ENCODE measurements around the gene HEXIM1. TPM values are rescaled to one million over a fixed set of nuclear protein-coding genes. Genes with fewer than 3 reads are reported as not detected.

Gene HEXIM1
- 10 to 100 TPM; 32.1 to 58.2 (median 45.3) TPM for total RNA-seq

- peak; percentile 100 for DNase-seq (ENCODE audit: extremely low spot score)
- no peaks in the 10 kb centered on the region for H3K27me3 ChIP-seq
- peak; percentile 99 for TF ChIP-seq POLR2A (IDR thresholded peaks at IDR 0.05; ENCODE audit: low read depth)
- TF ChIP-seq, protein P1, sequence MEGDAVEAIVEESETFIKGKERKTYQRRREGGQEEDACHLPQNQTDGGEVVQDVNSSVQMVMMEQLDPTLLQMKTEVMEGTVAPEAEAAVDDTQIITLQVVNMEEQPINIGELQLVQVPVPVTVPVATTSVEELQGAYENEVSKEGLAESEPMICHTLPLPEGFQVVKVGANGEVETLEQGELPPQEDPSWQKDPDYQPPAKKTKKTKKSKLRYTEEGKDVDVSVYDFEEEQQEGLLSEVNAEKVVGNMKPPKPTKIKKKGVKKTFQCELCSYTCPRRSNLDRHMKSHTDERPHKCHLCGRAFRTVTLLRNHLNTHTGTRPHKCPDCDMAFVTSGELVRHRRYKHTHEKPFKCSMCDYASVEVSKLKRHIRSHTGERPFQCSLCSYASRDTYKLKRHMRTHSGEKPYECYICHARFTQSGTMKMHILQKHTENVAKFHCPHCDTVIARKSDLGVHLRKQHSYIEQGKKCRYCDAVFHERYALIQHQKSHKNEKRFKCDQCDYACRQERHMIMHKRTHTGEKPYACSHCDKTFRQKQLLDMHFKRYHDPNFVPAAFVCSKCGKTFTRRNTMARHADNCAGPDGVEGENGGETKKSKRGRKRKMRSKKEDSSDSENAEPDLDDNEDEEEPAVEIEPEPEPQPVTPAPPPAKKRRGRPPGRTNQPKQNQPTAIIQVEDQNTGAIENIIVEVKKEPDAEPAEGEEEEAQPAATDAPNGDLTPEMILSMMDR (IDR thresholded peaks at IDR 0.05) = peak in 1 of 3 experiments; percentile 21
- no peak for TF ChIP-seq EP300 (IDR thresholded peaks at IDR 0.05)
- peak; percentile 99 to 100 for TF ChIP-seq POLR2AphosphoS5 (IDR thresholded peaks at IDR 0.05)
- WGBS = under 1% methylated on average over 58 of the region's 58 CpGs
- H3K4me3 ChIP-seq = peak within 1 kb of the TSS; percentile 68 to 83 (median 75)
- intact Hi-C loops (cut with DNase I) = no loop called here
- peak within 1 kb of the TSS; percentile 96 to 100 (median 98) for H3K27ac ChIP-seq (replicated peaks in 1 of 4)
- H3K9me3 ChIP-seq = no peaks in the 10 kb centered on the region
- no peaks in the 10 kb centered on the region for H3K36me3 ChIP-seq
- H3K4me1 ChIP-seq = peaks cover 49 to 70% (median 66%) of the 10 kb centered on the region in 4 donors
These were observed at the start of gene HEXIM1 for GRCh38 chr17:45148183-45149036. Gene HEXIM1 (plus strand): TSS chr17:45148475. CDS start chr17:45149191, 716 bp downstream.

DNA sequence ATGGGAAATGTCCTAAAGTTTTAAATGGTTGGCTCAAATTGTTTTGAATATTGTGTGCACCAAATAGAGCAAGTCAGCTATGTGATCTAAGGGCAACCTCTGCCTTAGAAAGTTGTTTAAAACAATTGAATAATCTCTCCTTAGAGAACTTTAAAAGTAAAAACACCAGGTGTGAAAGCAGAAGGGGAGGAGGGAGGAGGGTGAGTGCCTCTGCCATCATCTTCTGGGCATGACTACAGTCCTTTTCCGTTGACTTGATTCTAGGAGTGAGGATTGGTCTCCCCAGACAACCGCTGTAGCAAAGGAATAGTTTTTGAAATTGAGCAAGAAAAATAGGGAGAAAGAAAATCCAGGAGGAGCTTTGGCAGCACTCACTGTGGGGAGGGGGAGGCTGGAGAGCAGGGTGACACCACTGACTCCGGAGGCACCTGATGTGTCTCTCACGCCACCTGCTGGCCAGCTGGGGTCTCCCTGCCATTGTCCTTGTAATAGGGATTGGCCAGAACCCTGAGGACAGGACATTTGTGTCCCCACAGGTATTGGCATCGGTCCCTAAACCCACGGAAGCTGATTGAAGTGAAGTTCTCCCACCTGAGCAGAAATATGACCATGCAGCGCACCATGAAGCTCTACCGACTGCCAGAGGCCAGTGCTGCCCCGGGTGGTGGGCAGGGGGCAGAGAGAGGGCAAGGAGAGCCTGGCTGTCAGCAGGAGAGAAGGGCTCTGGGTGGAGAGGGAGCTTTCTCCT is 49.2 kb upstream of the HEXIM1 start:
- Histone ChIP-seq H3K4me1 (peaks cover 42 to 54% (median 48%) of the 10 kb centered on the region in 4 donors), H3K27me3 (no peaks in the 10 kb centered on the region), H3K9me3 (no peaks in the 10 kb centered on the region), H3K27ac (replicated peaks in 1 of 4) (peak overlapping the region; percentile 61 to 91 (median 76)), H3K4me3 (no peak overlapping the region), H3K36me3 (peaks cover 72 to 97% (median 89%) of the 10 kb centered on the region in 4 donors)
- intact Hi-C loops (cut with DNase I) = loop anchor here (2.0 to 5.0 kb wide), 4 partner anchors 33 to 178 kb away; partner anchors contain the start of genes DCAKD and PLCD3
- no peak for TF ChIP-seq POLR2A (IDR thresholded peaks at IDR 0.05; ENCODE audit: low read depth)
- TF ChIP-seq POLR2AphosphoS5 (IDR thresholded peaks at IDR 0.05) = peak; percentile 60 to 69
- no peak for TF ChIP-seq EP300 (IDR thresholded peaks at IDR 0.05)
- TF ChIP-seq, protein P1 (IDR thresholded peaks at IDR 0.05) = peak; percentile 85 to 92 (median 90)
- WGBS = 42% methylated on average over 9 of the region's 9 CpGs
- DNase-seq (ENCODE audit: extremely low spot score) = peak; percentile 96

- H3K27ac ChIP-seq (replicated peaks in 1 of 4) = peak overlapping the region in 2 of 4 donors; percentile 35 to 55
- no peaks in the 10 kb centered on the region for H3K9me3 ChIP-seq
- H3K27me3 ChIP-seq = no peaks in the 10 kb centered on the region
- H3K4me1 ChIP-seq = peaks cover 31 to 52% (median 36%) of the 10 kb centered on the region in 4 donors
- H3K36me3 ChIP-seq = peaks cover 61 to 97% (median 93%) of the 10 kb centered on the region in 4 donors
- H3K4me3 ChIP-seq = no peak overlapping the region
- WGBS = 63% methylated on average over 9 of the region's 9 CpGs
- no peak for DNase-seq (ENCODE audit: extremely low spot score)
- intact Hi-C loops (cut with DNase I) = no loop called here
- TF ChIP-seq POLR2AphosphoS5 (IDR thresholded peaks at IDR 0.05) = no peak
- TF ChIP-seq EP300 (IDR thresholded peaks at IDR 0.05) = no peak
- no peak for TF ChIP-seq POLR2A (IDR thresholded peaks at IDR 0.05; ENCODE audit: low read depth)
- TF ChIP-seq, protein P1 (IDR thresholded peaks at IDR 0.05) = no peak
These were observed 46.8 kb upstream of the HEXIM1 start for GRCh38 chr17:45101546-45101882.

DNA sequence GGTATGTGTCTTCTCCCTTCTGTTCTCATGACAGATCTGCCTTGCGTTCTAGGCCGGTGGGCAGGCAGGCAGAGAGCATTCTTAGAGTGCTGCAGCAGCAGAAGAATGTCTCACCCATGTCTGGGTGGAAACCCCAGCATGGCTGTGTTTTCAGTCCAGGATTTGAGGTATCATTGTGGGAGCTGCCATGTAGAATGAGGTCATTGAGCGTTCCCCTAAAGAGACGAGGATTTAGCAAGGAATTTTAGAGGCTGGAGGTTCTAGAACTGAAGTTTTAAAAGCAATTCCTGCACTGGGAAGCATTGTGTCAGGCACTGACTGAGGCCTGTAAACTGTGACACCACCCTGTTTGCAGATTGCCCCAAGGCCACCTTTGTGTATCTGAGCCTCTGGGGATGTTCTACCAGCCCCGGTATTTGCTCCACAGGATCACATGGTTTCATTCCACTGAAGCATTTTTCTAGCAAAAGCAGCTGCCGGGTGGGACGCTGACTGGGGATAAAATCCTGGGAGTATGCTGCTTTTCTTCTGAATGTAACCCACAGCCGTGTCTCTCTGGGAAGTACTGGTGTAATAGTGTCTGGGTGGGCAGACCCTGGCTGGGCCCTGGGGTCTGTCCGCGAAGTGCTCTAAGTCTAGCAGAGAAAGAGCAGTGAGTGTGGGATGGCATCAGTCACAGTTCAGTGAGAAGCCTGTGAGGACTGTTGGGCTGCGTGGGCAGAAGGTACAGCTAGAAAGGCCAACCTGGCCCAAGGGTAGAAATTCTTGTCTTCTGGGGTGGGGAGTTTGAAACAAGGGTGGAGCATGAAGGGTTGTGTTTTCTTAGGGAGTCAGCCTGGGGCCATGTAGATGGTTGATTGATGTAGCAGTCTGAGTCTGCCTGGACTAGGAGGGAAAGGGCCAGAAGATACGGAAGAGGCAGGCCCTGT is 46.1 kb upstream of the HEXIM1 start:
- 79% methylated on average over 12 of the region's 12 CpGs for WGBS

More for the DNA sequence above, 46.1 kb upstream of the HEXIM1 start:
- intact Hi-C loops (cut with DNase I) = no loop called here
- Histone ChIP-seq H3K9me3 (no peaks in the 10 kb centered on the region), H3K27me3 (no peaks in the 10 kb centered on the region), H3K4me1 (peaks cover 33 to 57% (median 37%) of the 10 kb centered on the region in 4 donors), H3K36me3 (peaks cover 55 to 97% (median 93%) of the 10 kb centered on the region in 4 donors), H3K4me3 (no peak overlapping the region), H3K27ac (replicated peaks in 1 of 4) (peak overlapping the region; percentile 18 to 55 (median 30))
- TF ChIP-seq, protein P1 (IDR thresholded peaks at IDR 0.05) = no peak
- no peak for TF ChIP-seq POLR2A (IDR thresholded peaks at IDR 0.05; ENCODE audit: low read depth)
- TF ChIP-seq EP300 (IDR thresholded peaks at IDR 0.05) = no peak
- no peak for TF ChIP-seq POLR2AphosphoS5 (IDR thresholded peaks at IDR 0.05)
- no peak for DNase-seq (ENCODE audit: extremely low spot score)
